Body of pancreas (tissue), 4 donors: Measurements from ENCODE around the gene C3orf52. TPM values are rescaled to one million over a fixed set of nuclear protein-coding genes. Genes with fewer than 3 reads are reported as not detected.

Experiments
- ATAC-seq: fragments of 150-250 bp; one replicate; pipeline ENCODE4 v1.9.1; 2016
- DNase-seq, 4 donors: peaks; one replicate each; pipeline ENCODE4 v3.0.0-alpha.2; 2019
- H3K27ac ChIP-seq, 4 donors: fragments of 200-600 bp; sonication (generic); 1 replicate in 3 of 4; 2 replicates in 1 of 4; pipeline versions ENCODE4 v1.5.1 to v1.6.1; 2016 to 2019; ENCODE audit warnings: mild to moderate bottlenecking in 1 of 4, mixed read lengths in 1 of 4, moderate library complexity in 1 of 4
- H3K27me3 ChIP-seq, 2 donors: fragments of 200-600 bp; sonication (generic); one replicate each; pipeline ENCODE4 v1.6.0; 2016; ENCODE audit warnings: mild to moderate bottlenecking in 1 of 2
- H3K36me3 ChIP-seq, 2 donors: fragments of 200-600 bp; sonication (generic); replicated peaks in 1 of 2; 2 replicates each; pipeline ENCODE4 v1.5.1; 2016; ENCODE audit warnings: low read depth in 2 of 2; ENCODE audit not compliant: insufficient read depth in 1 of 2
- H3K4me1 ChIP-seq: fragments of 200-600 bp; sonication (generic); one replicate; pipeline ENCODE4 v1.6.0; 2016
- H3K4me3 ChIP-seq, 2 donors: fragments of 200-600 bp; sonication (generic); 1 replicate in 1 of 2; 2 replicates in 1 of 2; pipeline ENCODE4 v1.5.1; 2016 to 2019
- H3K9me3 ChIP-seq, 3 donors: fragments of 200-600 bp; sonication (generic); 1 replicate in 2 of 3; 2 replicates in 1 of 3; pipeline ENCODE4 v1.5.1; 2016
- POLR2A ChIP-seq, 3 donors: fragments of 450-650 bp; IDR thresholded peaks; one replicate each; pipeline ENCODE4 v1.6.1; 2016; ENCODE audit warnings: antibody characterized with exemption in 3 of 3, mild to moderate bottlenecking in 2 of 3
- WGBS, 2 donors: methylation state at CpG; one replicate each; pipeline ENCODE4 v1.1.5; 2017; 5-methylcytosine and 5-hydroxymethylcytosine counted together
- intact Hi-C: fragments of 100-400 bp; cut with DNase I; formaldehyde crosslinking; loops from one replicate; pipeline ENCODE4 v1.15.1; 2023
- total RNA-seq, 2 donors: library from RNA; depleted of rRNA; stranded (reverse); fragments of >200 nt; gene quantifications; one replicate each; pipeline ENCODE4 v1.1.0, GENCODE V29; 2016
- TF ChIP-seq, protein P1 (sequence below), 7 experiments: fragments of 450-650 bp in 4 of 7; fragments of 200-600 bp in 3 of 7; sonication (generic) in 3 of 7; IDR thresholded peaks; one replicate each; pipeline ENCODE4 v1.5.1; 2016 to 2019; ENCODE audit warnings: antibody characterized with exemption in 7 of 7

C3orf52 gene
- total RNA-seq, 2 donors from 2014 or later: 71.2 to 129 TPM

GRCh38 chr3:112124907-112125607 lies 38.9 kb downstream of the C3orf52 start:
- 80 to 81% methylated on average over 5 of the region's 5 CpGs for WGBS, 2 donors

GRCh38 chr3:112126511-112126911 lies 40.3 kb downstream of the C3orf52 start:
- H3K4me1 ChIP-seq: peaks cover 7% of the 10 kb centered on the region
- no peak overlapping the region for H3K4me3 ChIP-seq
- DNase-seq (no peak), ATAC-seq (no peak)
- intact Hi-C loops: no loop called here
- H3K9me3 ChIP-seq: no peaks in the 10 kb centered on the region
- no peak overlapping the region for H3K27ac ChIP-seq
- TF ChIP-seq, protein P1, sequence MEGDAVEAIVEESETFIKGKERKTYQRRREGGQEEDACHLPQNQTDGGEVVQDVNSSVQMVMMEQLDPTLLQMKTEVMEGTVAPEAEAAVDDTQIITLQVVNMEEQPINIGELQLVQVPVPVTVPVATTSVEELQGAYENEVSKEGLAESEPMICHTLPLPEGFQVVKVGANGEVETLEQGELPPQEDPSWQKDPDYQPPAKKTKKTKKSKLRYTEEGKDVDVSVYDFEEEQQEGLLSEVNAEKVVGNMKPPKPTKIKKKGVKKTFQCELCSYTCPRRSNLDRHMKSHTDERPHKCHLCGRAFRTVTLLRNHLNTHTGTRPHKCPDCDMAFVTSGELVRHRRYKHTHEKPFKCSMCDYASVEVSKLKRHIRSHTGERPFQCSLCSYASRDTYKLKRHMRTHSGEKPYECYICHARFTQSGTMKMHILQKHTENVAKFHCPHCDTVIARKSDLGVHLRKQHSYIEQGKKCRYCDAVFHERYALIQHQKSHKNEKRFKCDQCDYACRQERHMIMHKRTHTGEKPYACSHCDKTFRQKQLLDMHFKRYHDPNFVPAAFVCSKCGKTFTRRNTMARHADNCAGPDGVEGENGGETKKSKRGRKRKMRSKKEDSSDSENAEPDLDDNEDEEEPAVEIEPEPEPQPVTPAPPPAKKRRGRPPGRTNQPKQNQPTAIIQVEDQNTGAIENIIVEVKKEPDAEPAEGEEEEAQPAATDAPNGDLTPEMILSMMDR (IDR thresholded peaks at IDR 0.05): no peak
- TF ChIP-seq POLR2A (IDR thresholded peaks at IDR 0.05): no peak
- no peaks in the 10 kb centered on the region for H3K27me3 ChIP-seq
- 57 to 64% methylated on average over 1 of the region's 1 CpG for WGBS, 2 donors
- peaks cover 0 to 6% of the 10 kb centered on the region in 2 donors for H3K36me3 ChIP-seq

More at GRCh38 chr3:112124907-112125607, 38.9 kb downstream of the C3orf52 start:
- Histone ChIP-seq H3K36me3 (peaks cover 0 to 3% of the 10 kb centered on the region in 2 donors), H3K4me3 (no peak overlapping the region), H3K27ac (no peak overlapping the region), H3K27me3 (no peaks in the 10 kb centered on the region), H3K4me1 (peaks cover 14% of the 10 kb centered on the region), H3K9me3 (no peaks in the 10 kb centered on the region)
- intact Hi-C loops: no loop called here
- DNase-seq (no peak), ATAC-seq (no peak)
- no peak for TF ChIP-seq POLR2A (IDR thresholded peaks at IDR 0.05)
- TF ChIP-seq, protein P1 (IDR thresholded peaks at IDR 0.05): no peak

DNA sequence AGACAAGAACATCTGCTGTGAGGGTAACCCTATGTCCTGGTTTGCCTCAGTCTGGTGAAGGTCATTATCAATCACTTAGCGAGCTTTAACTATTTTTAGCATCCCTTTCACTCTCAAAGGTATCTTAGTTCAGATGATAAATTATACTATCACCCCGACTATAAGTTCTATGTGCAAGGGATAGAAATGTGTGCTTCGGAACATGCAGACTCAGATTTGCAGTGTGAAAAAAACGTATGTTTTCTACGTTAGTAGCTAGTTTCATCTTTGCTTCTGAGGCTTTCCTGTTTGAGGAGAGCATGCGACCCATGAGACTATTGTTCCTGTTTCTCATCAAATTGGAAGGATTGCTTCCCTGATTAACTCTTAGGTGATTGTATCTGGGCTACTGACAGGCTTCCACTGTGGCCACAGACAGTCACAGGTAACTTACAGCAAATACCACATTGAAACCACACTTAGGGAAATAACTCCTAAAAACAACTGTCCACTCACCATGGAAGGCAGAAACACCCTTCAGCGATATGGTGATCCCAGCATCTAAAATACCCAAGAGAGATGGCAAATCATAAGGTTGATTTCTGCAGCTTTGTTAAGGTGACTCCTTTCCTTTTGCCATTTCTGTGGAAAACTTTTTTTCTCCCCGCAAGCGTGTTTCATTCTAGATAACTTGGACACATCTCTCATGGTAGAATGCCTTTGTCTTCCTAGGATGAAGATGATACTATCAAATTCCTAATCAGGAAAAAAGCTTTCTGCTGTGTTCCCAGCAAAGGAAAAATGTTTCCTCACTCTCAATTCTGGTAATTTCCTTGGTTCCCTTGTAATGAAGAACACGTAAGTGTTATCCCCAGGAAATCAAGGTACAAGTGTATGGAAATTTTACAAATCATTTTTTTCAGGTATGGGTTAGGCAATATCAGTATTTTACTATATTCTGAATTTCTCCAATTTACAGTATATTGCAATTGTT lies 41.6 kb downstream of the C3orf52 start:
- ATAC-seq: no peak
- Histone ChIP-seq H3K4me1 (no peaks in the 10 kb centered on the region), H3K4me3 (no peak overlapping the region), H3K27me3 (no peaks in the 10 kb centered on the region), H3K36me3 (peaks cover 0 to 6% of the 10 kb centered on the region in 2 donors), H3K9me3 (no peaks in the 10 kb centered on the region), H3K27ac (no peak overlapping the region)
- intact Hi-C loops: no loop called here
- DNase-seq: no peak
- TF ChIP-seq, protein P1 (IDR thresholded peaks at IDR 0.05): no peak
- TF ChIP-seq POLR2A (IDR thresholded peaks at IDR 0.05): no peak
- 69 to 77% methylated on average over 10 of the region's 10 CpGs for WGBS, 2 donors

DNA sequence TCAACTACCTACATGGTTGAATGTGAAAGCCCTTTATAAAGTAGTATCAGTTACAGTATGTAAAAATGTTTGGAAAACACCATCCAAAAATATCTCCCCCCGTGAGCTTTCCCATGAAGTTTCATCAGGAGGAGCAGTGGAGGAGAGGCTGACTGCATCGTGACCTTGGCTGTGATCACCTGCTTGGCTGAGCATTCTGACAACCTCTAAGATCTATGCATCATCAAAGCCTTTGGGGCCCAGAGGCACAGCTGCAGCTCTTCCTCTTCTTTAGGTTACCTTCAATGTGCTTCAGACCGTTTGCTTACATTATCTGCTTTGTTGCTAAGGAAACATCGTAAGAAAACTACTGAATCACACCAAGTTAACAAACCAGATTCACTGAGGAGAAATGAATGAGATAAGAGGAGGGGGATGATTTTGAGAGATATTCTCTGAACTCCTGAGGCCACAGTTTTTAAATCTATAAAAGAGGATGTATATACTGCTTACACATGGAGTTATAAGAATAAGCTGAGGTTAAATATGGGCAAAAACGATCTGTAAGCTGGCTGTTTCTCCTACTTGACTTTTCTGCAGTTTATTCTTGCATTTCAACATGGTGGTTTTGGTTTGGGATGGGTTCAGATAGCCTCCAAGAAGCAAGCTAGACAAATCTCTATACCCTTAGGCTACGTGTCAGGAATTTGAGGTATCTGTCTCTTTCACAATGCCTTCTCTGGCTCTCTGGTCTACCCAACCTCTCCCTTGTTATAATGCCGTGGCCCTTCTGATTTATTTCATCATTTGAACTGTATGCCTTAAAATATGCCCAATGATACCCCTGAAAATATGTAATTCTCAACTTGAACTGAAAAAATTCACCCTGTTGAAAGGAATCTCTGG lies 42.9 kb downstream of the C3orf52 start:
- Histone ChIP-seq H3K9me3 (no peaks in the 10 kb centered on the region), H3K36me3 (peaks cover 0 to 6% of the 10 kb centered on the region in 2 donors), H3K4me1 (peaks cover 7% of the 10 kb centered on the region), H3K4me3 (no peak overlapping the region), H3K27ac (no peak overlapping the region), H3K27me3 (no peaks in the 10 kb centered on the region)
- ATAC-seq: no peak
- WGBS, 2 donors: 63 to 77% methylated on average over 7 of the region's 7 CpGs
- intact Hi-C loops: no loop called here
- TF ChIP-seq, protein P1 (IDR thresholded peaks at IDR 0.05): no peak
- no peak for TF ChIP-seq POLR2A (IDR thresholded peaks at IDR 0.05)
- DNase-seq: no peak
